Measurements from ENCODE around the gene DCUN1D4.

DCUN1D4 gene

DNA sequence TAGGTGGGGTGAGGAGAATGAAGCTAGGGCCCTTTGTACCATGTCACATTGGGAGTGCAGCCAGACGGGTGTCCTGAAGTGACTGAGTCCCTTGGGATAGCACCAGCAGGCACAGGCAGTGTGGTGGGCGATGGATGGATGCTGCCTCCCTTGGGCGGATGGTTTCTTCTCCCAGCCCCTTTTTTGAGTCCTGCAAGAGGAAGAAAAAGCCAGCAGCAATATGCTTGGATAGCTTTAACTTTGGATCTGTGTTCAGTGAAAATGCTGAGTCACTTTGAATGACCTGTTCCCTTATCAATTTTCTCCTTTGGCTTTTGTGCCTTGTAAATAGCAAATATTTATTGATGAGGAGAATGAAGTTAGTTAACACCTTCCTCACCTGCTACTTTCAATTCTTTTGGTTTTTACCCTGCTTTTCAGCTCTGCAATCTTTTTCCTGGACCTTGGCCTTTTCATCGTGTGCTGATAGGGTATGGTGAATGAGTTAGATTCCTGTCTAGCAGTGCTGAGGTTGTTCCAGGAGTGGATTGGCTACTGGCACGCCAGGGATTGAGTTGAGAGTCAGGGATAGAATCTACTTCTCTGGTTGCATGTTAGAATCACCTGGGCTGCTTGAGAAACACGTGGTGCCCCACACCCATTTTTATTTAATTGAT is 10.2 kb downstream of the DCUN1D4 start:
- no peak for DNase-seq (ENCODE audit: low read depth in 2 of 2)

DNA sequence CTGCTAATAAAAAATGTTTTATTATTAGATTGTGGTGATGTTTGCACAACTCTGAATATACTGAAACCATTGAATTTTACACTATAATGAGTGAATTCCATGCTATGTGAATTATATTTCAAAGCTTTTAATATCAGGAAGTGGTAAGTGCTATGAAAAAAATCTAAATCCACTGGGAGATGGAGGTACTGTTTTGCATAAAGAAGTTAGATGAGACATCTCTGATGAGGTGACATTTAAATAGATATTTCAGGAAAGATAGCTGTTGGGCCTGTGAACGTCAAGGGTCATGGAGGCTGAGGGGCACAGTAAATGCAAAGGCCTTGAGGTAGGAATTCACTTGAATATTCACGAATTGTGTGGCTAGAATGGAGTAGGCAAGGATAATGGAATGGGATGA is 12.3 kb downstream of the DCUN1D4 start:
- no peak for DNase-seq (ENCODE audit: low read depth in 2 of 2)

DNA sequence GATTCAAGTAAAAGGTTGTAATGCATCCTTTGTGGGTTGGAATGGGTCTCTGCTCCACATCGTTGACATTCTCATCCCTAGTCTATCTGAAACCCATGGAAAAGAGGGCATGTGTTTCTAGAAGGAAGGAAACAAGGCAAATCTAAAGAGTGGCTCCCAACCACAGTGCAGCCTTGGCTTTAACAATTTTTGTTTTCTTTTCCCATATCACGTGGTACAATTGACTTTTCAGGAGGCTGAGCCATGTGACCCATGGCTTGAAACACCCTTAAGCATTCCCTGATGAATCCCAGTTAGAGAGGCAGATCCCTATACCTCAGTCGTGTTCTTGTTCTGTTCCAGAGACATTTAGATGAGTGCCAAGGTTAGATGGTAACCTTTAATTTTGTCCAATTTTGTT is 12.8 kb downstream of the DCUN1D4 start:
- DNase-seq (ENCODE audit: low read depth in 2 of 2) = no peak

GRCh38 chr4:51858605-51859202 is 15.8 kb downstream of the DCUN1D4 start:
- peak in 1 of 2 experiments; percentile 33 for DNase-seq (ENCODE audit: low read depth in 2 of 2)

DNA sequence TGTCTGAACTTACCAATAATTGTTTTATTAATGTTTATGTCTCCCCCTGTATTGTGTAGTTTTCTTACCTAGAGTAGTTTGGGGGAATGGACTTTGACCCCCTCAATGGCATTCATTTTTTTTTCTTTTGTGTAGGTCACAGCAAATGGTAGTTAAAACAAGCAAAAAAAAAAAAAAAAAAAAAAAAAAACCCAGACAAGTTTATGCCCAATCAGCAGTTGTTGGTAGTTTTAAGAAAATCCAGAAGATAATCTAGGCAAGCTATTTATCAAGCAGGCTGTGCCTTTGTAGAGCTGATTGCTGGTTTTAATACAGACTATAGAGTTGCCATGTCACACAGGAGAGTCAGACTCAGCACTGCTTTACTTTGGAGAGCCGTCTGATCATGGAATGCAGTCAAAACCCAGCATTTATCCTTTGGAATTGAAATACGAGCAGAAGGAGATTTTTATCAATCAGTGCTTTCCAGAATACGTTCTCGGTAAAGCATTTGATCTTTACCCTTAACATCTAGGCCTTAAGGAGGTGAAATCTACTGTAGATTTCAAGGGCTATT is 16.6 kb downstream of the DCUN1D4 start:
- no peak for DNase-seq (ENCODE audit: low read depth in 2 of 2)

GRCh38 chr4:51862199-51862598 is 19.2 kb downstream of the DCUN1D4 start:
- DNase-seq (ENCODE audit: low read depth in 2 of 2) = no peak

- DNase-seq (ENCODE audit: low read depth in 2 of 2) = no peak
Observed at GRCh38 chr4:51862781-51863180, 19.8 kb downstream of the DCUN1D4 start.

- no peak for DNase-seq (ENCODE audit: low read depth in 2 of 2)
Observed at GRCh38 chr4:51865717-51866116, 22.8 kb downstream of the DCUN1D4 start.

GRCh38 chr4:51866835-51867234 is 23.9 kb downstream of the DCUN1D4 start:
- DNase-seq (ENCODE audit: low read depth in 2 of 2) = no peak

DNA sequence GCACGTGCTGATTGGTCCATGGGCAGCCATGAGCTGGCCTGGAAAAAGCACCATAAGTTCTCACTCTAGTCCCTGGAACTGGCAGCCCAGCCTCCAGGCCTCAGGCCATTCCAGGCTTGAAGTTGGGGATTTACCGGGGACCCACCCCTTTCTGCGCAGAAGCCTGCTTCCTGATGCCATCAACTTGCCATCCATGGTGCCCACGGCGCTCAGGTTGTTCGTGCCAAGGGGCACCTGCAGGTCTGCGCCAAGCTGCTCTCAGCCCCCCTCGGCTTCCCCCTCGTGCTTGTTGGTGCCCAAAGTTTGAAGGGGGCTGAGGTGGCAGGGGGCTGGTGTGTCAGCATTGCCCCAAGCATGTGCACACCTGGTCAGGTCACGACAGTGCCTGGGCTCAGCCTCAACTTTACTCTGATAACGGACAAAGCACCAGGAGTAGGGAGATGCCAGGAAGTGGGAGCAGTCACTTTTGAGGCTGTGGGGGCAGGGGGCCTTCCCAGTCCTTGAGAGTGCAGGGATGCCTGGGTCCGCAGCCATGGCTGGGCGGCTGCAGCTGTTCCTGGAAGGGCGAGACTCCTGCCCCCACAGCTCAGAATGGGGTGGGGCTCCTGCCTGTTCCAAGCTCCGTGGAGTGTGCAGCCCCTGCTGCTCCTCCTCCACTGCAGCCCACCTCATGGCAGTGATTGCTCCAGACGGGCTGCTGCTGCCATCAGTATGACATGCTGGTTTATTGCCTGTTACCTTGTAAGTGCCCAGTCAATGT is 24.9 kb downstream of the DCUN1D4 start:
- no peak for DNase-seq (ENCODE audit: low read depth in 2 of 2)

GRCh38 chr4:51868449-51868847 is 25.5 kb downstream of the DCUN1D4 start:
- no peak for DNase-seq (ENCODE audit: low read depth in 2 of 2)

DNA sequence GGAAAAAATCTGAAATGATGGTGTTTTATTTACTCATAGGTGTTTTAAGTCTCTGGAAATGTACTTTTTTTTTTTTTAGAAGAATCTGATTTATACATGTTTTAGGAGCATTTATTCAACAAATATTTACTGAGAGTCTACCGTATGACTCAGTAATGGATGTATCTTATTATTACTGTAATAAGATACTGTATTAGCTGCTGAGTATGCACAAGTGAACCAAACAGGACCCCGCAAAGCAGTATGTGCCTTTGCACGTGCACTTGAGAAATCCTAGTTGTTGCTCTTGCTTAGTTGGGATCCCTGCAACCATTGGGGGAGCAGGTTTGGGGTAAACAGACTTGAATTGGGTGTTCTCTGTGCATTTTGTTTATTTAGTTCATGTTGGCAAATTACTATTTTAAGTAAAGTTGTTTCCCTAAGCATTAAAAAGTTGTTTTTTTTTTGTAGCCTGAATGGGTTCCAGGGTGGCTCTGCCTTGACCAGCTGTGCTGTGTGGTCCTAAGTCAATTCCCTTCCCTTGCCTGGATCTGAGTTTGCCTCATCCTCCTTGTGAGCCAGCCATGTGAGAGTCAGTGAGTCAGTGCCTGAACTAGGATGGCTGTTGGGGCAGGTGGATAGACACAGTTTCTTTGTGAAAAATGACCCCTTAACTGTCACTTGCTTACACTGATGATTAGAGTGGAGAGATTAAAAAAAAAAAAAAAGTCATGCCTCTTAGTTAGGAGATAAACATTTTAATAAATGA is 27.7 kb downstream of the DCUN1D4 start:
- no peak for DNase-seq (ENCODE audit: low read depth in 2 of 2)

GRCh38 chr4:51872283-51872997 is 29.5 kb downstream of the DCUN1D4 start:
- no peak for DNase-seq (ENCODE audit: low read depth in 2 of 2)

GRCh38 chr4:51874551-51874950 is 31.6 kb downstream of the DCUN1D4 start:
- DNase-seq (ENCODE audit: low read depth in 2 of 2) = no peak

- DNase-seq (ENCODE audit: low read depth in 2 of 2) = no peak
Observed at GRCh38 chr4:51878431-51878830, 35.5 kb downstream of the DCUN1D4 start.

GRCh38 chr4:51880016-51880915 is 37.3 kb downstream of the DCUN1D4 start:
- no peak for DNase-seq (ENCODE audit: low read depth in 2 of 2)

DNA sequence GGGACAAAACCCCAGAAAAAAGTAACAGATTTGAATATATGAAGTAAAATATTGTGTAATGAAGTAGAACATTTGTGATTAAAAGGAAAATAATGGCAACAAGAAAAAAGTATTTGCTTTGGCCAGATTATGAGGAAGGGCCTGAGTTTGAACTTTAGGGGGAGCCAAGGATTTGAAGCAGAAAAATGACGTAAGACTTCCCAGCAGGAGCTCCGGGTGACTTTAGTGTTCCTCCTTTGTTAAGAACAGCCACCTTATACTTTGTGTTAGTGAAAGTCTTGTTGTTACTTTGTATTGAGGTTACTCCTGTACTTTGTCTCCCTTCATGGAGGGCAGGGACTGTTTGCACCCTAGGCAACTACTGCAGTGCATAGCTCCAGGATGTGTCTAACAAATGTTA is 41.1 kb downstream of the DCUN1D4 start:
- no peak for DNase-seq (ENCODE audit: low read depth in 2 of 2)

GRCh38 chr4:51884606-51885005 is 41.7 kb downstream of the DCUN1D4 start:
- no peak for DNase-seq (ENCODE audit: low read depth in 2 of 2)

DNA sequence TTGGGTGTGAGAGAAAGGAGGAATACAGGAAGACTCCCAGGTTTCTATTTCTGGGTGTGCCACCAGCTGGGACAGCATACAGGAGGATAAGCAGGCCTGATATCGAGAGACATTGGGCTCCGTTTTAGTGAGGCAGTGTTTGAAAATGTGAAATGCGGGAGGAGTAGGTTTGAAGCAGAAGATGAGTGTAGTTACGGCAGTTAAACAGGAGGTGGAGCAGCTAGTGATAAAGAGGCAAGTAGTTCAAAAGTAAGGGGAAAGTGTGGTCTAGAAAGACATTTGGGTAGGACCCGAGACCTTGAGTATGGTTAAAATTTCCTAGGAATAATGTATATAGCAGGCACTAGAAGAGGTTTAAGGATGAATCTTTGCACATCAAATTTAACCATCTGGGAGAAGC is 42.4 kb downstream of the DCUN1D4 start:
- DNase-seq (ENCODE audit: low read depth in 2 of 2) = no peak

DNA sequence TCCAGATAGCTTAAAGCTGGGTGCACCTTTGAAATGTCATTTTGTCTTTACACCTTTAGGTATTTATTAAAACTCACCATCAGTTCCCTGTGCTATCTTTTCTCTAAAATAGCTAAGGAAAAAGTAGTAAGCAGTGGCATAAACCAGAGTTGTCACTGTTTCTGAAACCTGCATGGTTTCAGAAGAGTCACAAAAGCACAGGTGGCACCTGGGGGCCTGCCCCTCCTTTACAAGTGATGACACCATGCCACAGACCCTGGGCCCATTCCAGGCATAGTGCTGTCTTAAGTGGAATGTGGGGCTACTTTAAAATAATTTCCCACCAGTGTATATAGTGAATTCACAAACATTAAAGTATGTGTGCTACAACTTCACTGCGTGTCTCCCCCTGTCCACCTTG is 47.8 kb downstream of the DCUN1D4 start:
- no peak for DNase-seq (ENCODE audit: low read depth in 2 of 2)
